Amniotic epithelial cell (primary cell): ENCODE data around the gene APOA5.
A peak's percentile ranks its signal among the peaks of the same experiment; 100 is the strongest.
"Not testable (repeated sequence)": the region's sequence is repeated elsewhere in the genome, so short reads cannot be mapped to it uniquely, and the experiment has no call there.

Experiments
- DNase-seq: peaks from one replicate; pipeline ENCODE4 v3.0.0-alpha.2; 2010; ENCODE audit warnings: low read depth

APOA5 gene

GRCh38 chr11:116791813-116792143 lies at the start of gene APOA5:
Gene APOA5, minus strand, starts transcription at chr11:116791879. Its CDS starts 19 bp downstream, at chr11:116791860.
- no peak for DNase-seq

DNA sequence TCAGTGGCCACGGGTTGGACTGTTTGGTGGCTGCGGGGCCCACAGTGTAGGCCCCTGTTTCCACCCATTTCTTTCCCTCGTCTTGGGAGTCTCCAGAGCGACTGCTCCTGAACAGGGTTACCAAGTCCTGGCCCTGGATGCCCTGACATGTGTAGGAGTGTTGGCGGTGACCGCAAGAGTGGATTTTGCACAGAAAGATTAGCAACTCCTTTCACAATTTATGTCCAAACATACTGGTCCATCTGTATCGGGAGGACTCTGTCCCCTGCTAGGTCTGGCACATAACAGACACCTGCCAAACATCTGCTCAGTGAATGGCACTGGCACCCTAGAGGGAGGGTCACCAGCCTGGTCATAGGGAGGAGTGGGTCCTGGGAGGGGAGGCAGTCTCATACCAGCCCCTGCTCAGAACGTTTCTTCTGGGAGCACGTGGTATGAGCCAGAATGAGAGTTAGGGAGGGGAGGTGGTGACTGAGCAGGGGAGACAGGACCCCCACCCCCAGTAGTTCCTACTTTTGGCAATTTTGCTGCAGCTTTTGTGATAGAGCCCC lies 49.1 kb upstream of the APOA5 start:
- no peak for DNase-seq

GRCh38 chr11:116840224-116840745 lies 48.6 kb upstream of the APOA5 start:
- peak; percentile 24 for DNase-seq

- no peak for DNase-seq
These were observed 46.8 kb upstream of the APOA5 start for GRCh38 chr11:116838321-116839084.

GRCh38 chr11:116837231-116838091 lies 45.8 kb upstream of the APOA5 start, which contains the start of gene APOA1:
Gene APOA1, minus strand, starts transcription at chr11:116837622. Its CDS starts 235 bp downstream, at chr11:116837387.
- peak; percentile 21 for DNase-seq

DNA sequence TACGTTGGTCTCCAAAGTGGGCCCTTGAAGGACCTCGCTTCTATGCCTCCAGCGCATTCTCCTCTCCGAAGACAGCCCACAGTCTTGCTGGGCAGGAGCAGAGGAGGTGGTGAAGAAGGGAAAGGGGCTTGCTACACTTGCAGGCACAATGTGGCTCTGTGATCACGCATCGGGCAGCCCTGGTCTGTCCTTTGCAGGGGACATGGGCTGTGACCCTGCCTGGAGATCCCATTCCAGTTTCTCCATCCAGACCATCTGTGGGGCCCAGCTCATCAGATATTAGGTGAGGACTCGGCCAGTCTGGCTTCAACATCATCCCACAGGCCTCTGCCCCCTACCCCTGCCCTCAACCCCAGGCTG lies 44.9 kb upstream of the APOA5 start:
- no peak for DNase-seq

- peak; percentile 90 for DNase-seq
These were observed 44.3 kb upstream of the APOA5 start for GRCh38 chr11:116835791-116836631.

DNA sequence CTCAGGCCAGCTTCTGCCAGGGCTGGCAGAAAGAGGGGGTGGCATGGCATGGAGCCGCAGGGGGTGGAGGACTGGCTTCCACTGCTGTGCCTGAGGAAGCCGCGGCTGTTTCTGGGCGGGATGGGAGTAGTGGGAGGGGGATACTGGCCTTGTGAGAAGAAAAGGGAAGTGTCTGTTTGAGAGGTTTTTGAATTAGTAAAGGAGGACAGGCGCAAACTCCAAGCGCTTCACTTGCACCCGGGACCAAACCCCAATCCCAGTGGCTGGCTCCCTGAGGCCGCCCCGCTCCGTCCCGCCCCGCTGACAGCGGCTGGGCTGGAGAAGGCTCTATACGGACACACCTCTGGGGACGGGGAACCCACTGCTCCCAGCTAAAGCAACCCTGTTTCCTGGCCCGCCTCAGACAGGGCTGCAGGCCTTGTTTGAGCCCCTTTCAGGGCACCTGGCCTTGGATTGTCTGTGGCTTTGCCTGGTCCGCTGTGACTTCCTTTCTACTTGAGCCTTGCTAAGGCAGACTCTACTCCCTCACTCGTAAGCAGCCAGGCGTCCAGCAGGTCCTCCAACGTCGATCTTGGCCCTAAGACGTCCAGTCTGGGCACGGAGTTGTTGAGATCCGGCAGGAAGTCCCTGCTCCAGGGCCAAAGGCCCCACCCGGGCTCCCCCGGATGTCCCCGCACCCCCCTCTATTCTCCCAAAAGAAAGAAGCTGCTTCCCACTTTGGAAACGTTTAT lies 43.5 kb upstream of the APOA5 start:
- no peak for DNase-seq

DNA sequence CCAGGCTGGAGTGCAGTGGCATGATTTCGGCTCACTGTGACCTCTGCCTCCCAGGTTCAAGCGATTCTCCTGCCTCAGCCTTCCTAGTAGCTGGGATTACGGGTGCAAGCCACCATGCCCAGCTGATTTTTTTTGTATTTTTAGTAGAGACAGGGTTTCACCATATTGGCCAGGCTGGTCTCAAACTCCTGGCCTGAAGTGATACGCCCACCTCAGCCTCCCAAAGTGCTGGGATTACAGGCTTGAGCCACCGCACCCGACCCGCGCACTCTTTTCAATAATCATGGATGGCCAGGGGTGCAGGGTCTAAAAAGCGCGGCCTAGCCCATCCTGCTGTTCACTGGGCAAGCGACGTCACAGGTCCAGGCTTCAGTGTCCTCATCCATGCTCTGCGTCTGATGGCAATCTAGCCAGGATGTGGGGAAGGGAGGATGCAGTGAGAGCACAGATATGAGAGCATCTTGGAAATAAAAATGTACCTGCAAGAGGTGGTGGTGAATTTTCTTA lies 42.9 kb upstream of the APOA5 start:
- not testable (repeated sequence) for DNase-seq

- DNase-seq: no peak
These were observed 42.3 kb upstream of the APOA5 start for GRCh38 chr11:116833816-116834534.

DNA sequence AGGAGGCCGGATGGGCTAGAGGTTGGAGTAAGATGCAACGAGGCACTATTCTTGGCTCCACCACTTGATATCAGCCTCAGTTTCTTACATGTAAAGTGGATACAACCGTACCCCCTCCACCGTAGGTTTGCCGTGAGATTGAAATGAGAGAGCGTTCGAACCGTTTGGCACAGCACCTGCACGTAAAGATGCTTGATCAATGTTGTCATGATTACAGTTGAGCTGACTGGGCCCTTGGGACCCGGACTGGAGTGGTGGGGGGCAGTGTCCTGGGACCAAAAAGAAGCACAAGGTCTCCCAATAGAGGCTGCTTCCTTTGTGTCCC lies 41.8 kb upstream of the APOA5 start:
- no peak for DNase-seq

GRCh38 chr11:116832350-116833290 lies 40.9 kb upstream of the APOA5 start:
- no peak for DNase-seq

DNA sequence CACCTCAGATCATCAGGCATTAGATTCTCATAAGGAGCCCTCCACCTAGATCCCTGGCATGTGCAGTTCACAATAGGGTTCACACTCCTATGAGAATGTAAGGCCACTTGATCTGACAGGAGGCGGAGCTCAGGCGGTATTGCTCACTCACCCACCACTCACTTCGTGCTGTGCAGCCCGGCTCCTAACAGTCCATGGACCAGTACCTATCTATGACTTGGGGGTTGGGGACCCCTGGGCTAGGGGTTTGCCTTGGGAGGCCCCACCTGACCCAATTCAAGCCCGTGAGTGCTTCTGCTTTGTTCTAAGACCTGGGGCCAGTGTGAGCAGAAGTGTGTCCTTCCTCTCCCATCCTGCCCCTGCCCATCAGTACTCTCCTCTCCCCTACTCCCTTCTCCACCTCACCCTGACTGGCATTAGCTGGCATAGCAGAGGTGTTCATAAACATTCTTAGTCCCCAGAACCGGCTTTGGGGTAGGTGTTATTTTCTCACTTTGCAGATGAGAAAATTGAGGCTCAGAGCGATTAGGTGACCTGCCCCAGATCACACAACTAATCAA lies 40.2 kb upstream of the APOA5 start:
- DNase-seq: no peak

- no peak for DNase-seq
These were observed 38.7 kb upstream of the APOA5 start for GRCh38 chr11:116830184-116830912.

- DNase-seq: peak; percentile 53
These were observed 38.0 kb upstream of the APOA5 start, which contains the start of gene APOC3 for GRCh38 chr11:116829525-116830183. Gene APOC3, plus strand, starts transcription at chr11:116829907. Its CDS starts 676 bp downstream, at chr11:116830583.

DNA sequence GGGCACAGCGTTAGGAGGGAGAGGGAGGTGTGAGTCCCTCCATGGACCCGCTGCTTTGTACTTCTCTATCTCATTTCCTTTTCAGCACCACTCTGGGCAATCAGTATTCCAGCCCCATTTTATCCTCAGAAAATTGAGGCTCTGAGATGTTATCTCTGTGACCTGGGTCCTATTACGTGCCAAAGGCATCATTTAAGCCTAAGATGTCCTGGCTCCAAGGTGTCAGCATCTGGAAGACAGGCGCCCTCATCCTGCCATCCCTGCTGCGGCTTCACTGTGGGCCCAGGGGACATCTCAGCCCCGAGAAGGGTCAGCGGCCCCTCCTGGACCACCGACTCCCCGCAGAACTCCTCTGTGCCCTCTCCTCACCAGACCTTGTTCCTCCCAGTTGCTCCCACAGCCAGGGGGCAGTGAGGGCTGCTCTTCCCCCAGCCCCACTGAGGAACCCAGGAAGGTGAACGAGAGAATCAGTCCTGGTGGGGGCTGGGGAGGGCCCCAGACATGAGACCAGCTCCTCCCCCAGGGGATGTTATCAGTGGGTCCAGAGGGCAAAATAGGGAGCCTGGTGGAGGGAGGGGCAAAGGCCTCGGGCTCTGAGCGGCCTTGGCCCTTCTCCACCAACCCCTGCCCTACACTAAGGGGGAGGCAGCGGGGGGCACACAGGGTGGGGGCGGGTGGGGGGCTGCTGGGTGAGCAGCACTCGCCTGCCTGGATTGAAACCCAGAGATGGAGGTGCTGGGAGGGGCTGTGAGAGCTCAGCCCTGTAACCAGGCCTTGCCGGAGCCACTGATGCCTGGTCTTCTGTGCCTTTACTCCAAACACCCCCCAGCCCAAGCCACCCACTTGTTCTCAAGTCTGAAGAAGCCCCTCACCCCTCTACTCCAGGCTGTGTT lies 37.2 kb upstream of the APOA5 start:
- DNase-seq: no peak
